Naive B cell (primary cell): ENCODE measurements around the gene ANKRD55. TPM values are rescaled to one million over a fixed set of nuclear protein-coding genes. Genes with fewer than 3 reads are reported as not detected.
A peak's percentile ranks its signal among the peaks of the same experiment; 100 is the strongest.
"Not testable (repeated sequence)": the region's sequence is repeated elsewhere in the genome, so short reads cannot be mapped to it uniquely, and the experiment has no call there.

ENCODE experiments used
- ATAC-seq, 2 donors: fragments of 150-1000 bp; cut with Tn5 transposase; 2 replicates each; pipeline ENCODE4 v1.10.0; 2021; ENCODE audit warnings: low read depth in 2 of 2, mild to moderate bottlenecking in 2 of 2, moderate library complexity in 2 of 2
- DNase-seq: peaks from one replicate; pipeline ENCODE4 v3.0.0; 2022
- H3K27ac Mint-ChIP-seq, 6 donors: one replicate each; pipeline ENCODE4 v1.8.0; 2020 to 2022; ENCODE audit warnings: mild to moderate bottlenecking in 6 of 6, mixed read lengths in 6 of 6, moderate library complexity in 5 of 6, inconsistent platforms in 2 of 6
- H3K27me3 Mint-ChIP-seq, 3 donors: one replicate each; pipeline ENCODE4 v1.8.0; 2021 to 2022; ENCODE audit warnings: mixed read lengths in 3 of 3, mild to moderate bottlenecking in 1 of 3
- H3K36me3 Mint-ChIP-seq, 2 donors: one replicate each; pipeline ENCODE4 v1.8.0; 2020 to 2022; ENCODE audit warnings: mixed read lengths in 2 of 2, inconsistent platforms in 1 of 2, mild to moderate bottlenecking in 1 of 2
- H3K4me1 Mint-ChIP-seq, 3 donors: one replicate each; pipeline ENCODE4 v1.8.0; 2020 to 2022; ENCODE audit warnings: mixed read lengths in 3 of 3, inconsistent platforms in 1 of 3, mild to moderate bottlenecking in 1 of 3, moderate library complexity in 1 of 3
- H3K4me3 Mint-ChIP-seq, 8 donors: one replicate each; pipeline ENCODE4 v1.8.0; 2020 to 2022; ENCODE audit warnings: mild to moderate bottlenecking in 8 of 8, mixed read lengths in 8 of 8, moderate library complexity in 8 of 8, inconsistent platforms in 2 of 8
- H3K9me3 Mint-ChIP-seq, 7 donors: one replicate each; pipeline ENCODE4 v1.8.0; 2020 to 2022; ENCODE audit warnings: mixed read lengths in 7 of 7, mild to moderate bottlenecking in 5 of 7, inconsistent platforms in 2 of 7, moderate library complexity in 1 of 7
- polyA plus RNA-seq, 6 donors: library from polyadenylated mRNA; unstranded; fragments of 300-500 nt; fragmentation: Illumina TruSeq; gene quantifications; one replicate each; pipeline ENCODE4 v1.2.3, GENCODE V29; 2021; ENCODE audit warnings: low read depth in 6 of 6

Gene ANKRD55
- polyA plus RNA-seq, 6 donors from 2014 or later, result 0.13 TPM; not detected in 5

GRCh38 chr5:56154732-56155484, 78.2 kb downstream of the ANKRD55 start:
- H3K9me3 Mint-ChIP-seq, result no peaks in the 10 kb centered on the region
- H3K27me3 Mint-ChIP-seq, result no peaks in the 10 kb centered on the region
- H3K4me1 Mint-ChIP-seq, result peaks cover 7 to 14% (median 13%) of the 10 kb centered on the region in 3 donors
- no peak overlapping the region for H3K27ac Mint-ChIP-seq
- no peak for DNase-seq
- H3K4me3 Mint-ChIP-seq, result no peak overlapping the region
- no peak for ATAC-seq
- no peaks in the 10 kb centered on the region for H3K36me3 Mint-ChIP-seq

- Mint-ChIP-seq H3K9me3 (no peaks in the 10 kb centered on the region), H3K4me3 (no peak overlapping the region), H3K4me1 (peaks cover 7 to 25% (median 22%) of the 10 kb centered on the region in 3 donors), H3K36me3 (no peaks in the 10 kb centered on the region), H3K27ac (peak overlapping the region in 1 of 6 donors; percentile 3), H3K27me3 (no peaks in the 10 kb centered on the region)
- ATAC-seq, result no peak
- DNase-seq, result no peak
Observed at GRCh38 chr5:56152437-56152836, 80.7 kb downstream of the ANKRD55 start.

DNA sequence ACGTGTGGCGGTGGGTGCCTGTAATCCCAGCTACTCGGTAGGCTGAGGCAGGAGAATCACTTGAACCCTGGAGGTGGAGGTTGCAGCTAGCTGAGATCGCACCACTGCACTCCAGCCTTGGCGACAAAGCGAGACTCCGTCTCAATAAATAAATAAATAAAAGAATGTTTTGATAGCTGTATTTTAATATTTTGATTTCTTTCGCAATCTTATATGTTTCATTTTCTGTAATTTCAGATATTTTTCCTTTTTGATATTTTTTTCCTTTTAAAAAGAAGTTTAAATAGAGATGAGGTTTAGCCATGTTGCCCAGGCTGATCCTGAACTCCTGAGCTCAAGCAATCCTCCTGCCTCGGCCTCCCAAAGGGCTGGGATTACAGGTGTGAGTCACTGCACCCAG, 82.4 kb downstream of the ANKRD55 start:
- not testable (repeated sequence) for ATAC-seq, H3K9me3 Mint-ChIP-seq, H3K4me3 Mint-ChIP-seq, H3K36me3 Mint-ChIP-seq, DNase-seq, H3K27ac Mint-ChIP-seq, H3K27me3 Mint-ChIP-seq
- H3K4me1 Mint-ChIP-seq, result peaks cover 0 to 12% (median 12%) of the 10 kb centered on the region in 3 donors

DNA sequence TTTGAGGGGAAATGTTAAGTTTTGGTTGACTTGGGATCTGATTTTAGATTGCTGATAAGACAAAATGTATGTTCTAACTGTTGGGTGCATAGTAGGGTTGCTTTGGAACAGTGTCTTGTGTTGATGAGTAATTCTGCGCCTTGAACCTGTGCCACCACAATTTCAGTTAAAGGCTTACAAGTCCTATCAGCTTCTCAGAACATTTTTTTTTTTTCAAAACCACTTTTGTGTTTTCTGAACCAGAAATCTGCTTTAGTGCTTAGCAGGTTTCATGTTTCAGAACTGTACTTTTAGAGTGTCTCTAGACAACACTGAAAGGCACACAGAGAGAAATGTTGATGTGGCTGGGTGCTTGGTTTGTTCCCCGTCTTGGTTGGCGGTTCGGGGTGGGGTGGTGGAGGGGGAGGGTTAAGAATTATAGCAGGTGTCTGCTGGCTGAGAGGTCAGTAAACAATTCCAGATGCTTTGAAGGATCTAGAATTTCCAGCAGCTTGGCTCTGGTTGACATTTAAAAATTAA, 84.6 kb downstream of the ANKRD55 start:
- DNase-seq, result no peak

DNA sequence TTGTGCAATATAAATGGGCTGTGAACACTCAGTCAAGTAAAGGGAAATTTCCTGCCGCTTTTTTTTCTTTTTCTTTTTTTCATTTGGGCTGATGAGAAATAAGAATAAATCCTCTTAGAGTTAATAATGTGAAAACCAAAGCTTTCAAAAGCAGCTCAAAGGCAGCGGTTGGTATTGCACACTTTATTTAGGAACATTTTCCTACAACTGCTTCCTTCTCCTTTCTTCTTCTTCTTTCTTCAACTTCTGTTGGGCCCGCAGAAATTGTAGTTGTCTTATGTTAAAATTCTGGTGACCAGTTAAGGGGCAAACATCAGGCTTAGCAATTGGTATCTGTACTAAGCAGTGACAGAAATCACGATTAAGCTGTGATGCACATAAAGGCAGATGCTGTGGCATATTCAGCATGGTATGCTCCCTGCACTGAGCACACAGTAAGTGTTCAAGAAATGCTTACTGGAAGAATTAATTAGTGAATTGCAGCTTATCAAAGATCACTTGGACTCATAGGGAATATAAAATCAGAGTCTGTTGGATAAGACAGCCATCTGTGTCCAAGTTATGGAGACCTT, 85.4 kb downstream of the ANKRD55 start:
- DNase-seq, result no peak
- Mint-ChIP-seq H3K36me3 (no peaks in the 10 kb centered on the region), H3K4me3 (no peak overlapping the region), H3K27ac (peak overlapping the region in 1 of 6 donors; percentile 62), H3K27me3 (no peaks in the 10 kb centered on the region), H3K9me3 (no peaks in the 10 kb centered on the region), H3K4me1 (peaks cover 0 to 11% (median 11%) of the 10 kb centered on the region in 3 donors)
- no peak for ATAC-seq

More for the DNA sequence above, 84.6 kb downstream of the ANKRD55 start:
- Mint-ChIP-seq H3K9me3 (no peaks in the 10 kb centered on the region), H3K4me1 (peaks cover 0 to 12% (median 11%) of the 10 kb centered on the region in 3 donors), H3K4me3 (no peak overlapping the region), H3K36me3 (no peaks in the 10 kb centered on the region), H3K27me3 (no peaks in the 10 kb centered on the region), H3K27ac (peak overlapping the region in 1 of 6 donors; percentile 62)
- ATAC-seq, result no peak

DNA sequence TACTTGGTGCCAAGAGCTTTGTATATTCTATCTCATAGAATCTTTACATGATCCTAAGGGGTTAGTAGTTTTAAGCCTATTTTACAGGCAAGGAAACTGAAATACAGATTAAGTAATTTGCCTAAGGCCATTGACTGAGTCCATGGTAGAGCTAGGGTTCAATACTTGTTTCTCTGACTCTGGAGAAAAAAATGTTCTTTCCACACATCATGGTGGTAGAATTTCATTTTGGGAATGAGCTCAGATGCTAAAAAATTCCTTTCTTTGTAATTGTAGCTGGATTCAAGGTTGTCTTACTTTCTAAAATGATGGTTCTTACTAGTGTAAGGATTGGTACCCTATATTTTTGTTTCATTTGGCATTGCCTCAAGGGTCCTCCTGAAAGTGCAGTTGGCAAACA, 86.0 kb downstream of the ANKRD55 start:
- ATAC-seq (no peak), DNase-seq (no peak)
- H3K36me3 Mint-ChIP-seq, result no peaks in the 10 kb centered on the region
- H3K27me3 Mint-ChIP-seq, result no peaks in the 10 kb centered on the region
- H3K27ac Mint-ChIP-seq, result peak overlapping the region in 1 of 6 donors; percentile 39
- H3K4me1 Mint-ChIP-seq, result peaks cover 0 to 11% (median 7%) of the 10 kb centered on the region in 3 donors
- no peak overlapping the region for H3K4me3 Mint-ChIP-seq
- H3K9me3 Mint-ChIP-seq, result no peaks in the 10 kb centered on the region

GRCh38 chr5:56146674-56147073, 86.5 kb downstream of the ANKRD55 start:
- Mint-ChIP-seq H3K4me1 (peaks cover 0 to 11% (median 7%) of the 10 kb centered on the region in 3 donors), H3K27ac (peak overlapping the region in 1 of 6 donors; percentile 39), H3K9me3 (no peaks in the 10 kb centered on the region), H3K4me3 (no peak overlapping the region), H3K36me3 (no peaks in the 10 kb centered on the region), H3K27me3 (no peaks in the 10 kb centered on the region)
- DNase-seq (no peak), ATAC-seq (no peak)

DNA sequence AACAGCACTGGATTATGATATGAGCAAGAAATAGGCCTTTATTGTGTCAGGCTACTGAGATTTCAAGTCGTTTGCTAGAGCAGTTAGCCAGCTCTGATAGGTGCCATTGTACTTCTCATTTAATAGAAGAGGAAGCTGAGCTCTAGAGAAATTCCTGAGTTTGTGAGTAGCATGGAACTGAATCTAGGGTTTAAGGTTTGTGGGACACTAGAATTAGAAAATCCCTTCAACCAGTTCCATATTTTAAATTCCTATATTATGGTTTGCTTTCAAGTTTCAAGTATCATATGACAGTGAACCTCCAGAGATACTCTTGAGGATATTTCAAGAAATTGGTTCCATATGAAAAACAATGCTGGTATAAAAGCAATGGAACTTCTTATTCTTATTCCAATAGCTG, 87.6 kb downstream of the ANKRD55 start:
- no peak overlapping the region for H3K4me3 Mint-ChIP-seq
- no peaks in the 10 kb centered on the region for H3K36me3 Mint-ChIP-seq
- H3K4me1 Mint-ChIP-seq, result peaks cover 0 to 11% (median 7%) of the 10 kb centered on the region in 3 donors
- ATAC-seq, result no peak
- no peak overlapping the region for H3K27ac Mint-ChIP-seq
- H3K27me3 Mint-ChIP-seq, result no peaks in the 10 kb centered on the region
- no peaks in the 10 kb centered on the region for H3K9me3 Mint-ChIP-seq
- no peak for DNase-seq

DNA sequence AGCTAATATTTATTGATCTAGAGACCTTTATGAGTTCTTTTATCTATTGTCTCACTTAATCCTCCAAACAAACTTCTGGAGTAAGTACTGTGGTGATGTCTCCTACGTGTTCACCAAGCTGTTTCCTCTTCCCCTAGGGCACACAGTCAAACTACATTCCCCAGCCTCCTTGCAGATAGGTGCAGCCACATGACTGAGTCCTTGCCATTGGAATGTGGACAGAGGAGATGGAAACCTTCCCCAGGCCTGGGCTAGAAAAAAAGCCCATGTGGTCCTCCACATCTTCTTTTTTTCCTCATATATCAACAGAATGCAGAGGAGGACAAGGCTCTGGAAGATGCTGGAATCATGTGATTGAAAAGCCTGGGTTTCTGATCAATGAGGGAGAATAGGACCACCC, 88.0 kb downstream of the ANKRD55 start:
- H3K27me3 Mint-ChIP-seq, result no peaks in the 10 kb centered on the region

DNA sequence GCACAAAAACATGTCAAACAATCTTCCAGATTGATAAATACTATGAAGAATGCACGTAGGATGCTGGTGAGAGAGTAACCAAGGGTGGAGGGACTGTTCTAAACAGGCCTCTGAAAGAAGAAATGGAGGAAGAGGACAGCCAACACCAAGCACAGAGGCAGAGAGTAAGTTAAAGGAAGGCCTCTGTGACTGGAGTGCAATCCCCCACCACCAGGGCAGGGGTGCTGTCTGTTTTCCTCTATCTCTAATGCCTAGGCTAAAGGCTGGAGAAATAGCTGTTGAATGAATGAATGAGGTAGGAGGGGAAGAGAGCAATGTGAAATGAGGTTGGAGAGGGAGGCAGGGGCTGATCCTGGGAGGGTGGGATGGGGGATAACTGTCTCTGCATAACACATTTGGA, 88.9 kb downstream of the ANKRD55 start:
- Mint-ChIP-seq H3K27me3 (no peaks in the 10 kb centered on the region), H3K4me3 (no peak overlapping the region), H3K36me3 (no peaks in the 10 kb centered on the region), H3K27ac (peak overlapping the region in 1 of 6 donors; percentile 3), H3K4me1 (peaks cover 0 to 11% (median 7%) of the 10 kb centered on the region in 3 donors), H3K9me3 (no peaks in the 10 kb centered on the region)
- no peak for DNase-seq
- ATAC-seq, result no peak

More for the DNA sequence above, 88.0 kb downstream of the ANKRD55 start:
- no peak for ATAC-seq
- Mint-ChIP-seq H3K9me3 (no peaks in the 10 kb centered on the region), H3K36me3 (no peaks in the 10 kb centered on the region), H3K4me3 (peak overlapping the region in 1 of 8 donors; percentile 10), H3K27ac (no peak overlapping the region), H3K4me1 (peaks cover 0 to 11% (median 7%) of the 10 kb centered on the region in 3 donors)
- no peak for DNase-seq

DNA sequence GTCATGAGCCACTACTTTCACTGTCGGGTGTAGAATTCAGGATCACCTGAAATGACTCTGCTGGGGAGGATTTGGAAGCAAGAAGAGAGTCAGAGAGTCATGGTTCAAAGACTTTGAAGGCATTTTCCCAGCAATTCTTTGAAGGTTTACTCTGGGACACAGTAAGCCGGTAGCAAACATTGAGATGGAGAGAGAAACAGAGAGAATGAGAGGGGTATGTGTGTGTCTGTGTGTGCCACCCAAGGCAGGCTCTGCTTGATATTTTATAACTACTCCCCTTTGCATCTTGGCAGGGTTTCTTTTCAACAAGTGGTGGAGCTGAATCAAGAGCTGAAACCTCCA, 89.8 kb downstream of the ANKRD55 start:
- Mint-ChIP-seq H3K27ac (no peak overlapping the region), H3K36me3 (no peaks in the 10 kb centered on the region), H3K4me3 (no peak overlapping the region), H3K27me3 (no peaks in the 10 kb centered on the region), H3K9me3 (no peaks in the 10 kb centered on the region), H3K4me1 (peaks cover 0 to 8% (median 7%) of the 10 kb centered on the region in 3 donors)
- ATAC-seq (no peak), DNase-seq (no peak)

GRCh38 chr5:56142614-56143372, 90.3 kb downstream of the ANKRD55 start:
- H3K9me3 Mint-ChIP-seq, result no peaks in the 10 kb centered on the region
- no peak for ATAC-seq
- no peak overlapping the region for H3K27ac Mint-ChIP-seq
- DNase-seq, result no peak
- peaks cover 0 to 2% (median 2%) of the 10 kb centered on the region in 3 donors for H3K4me1 Mint-ChIP-seq
- no peaks in the 10 kb centered on the region for H3K27me3 Mint-ChIP-seq
- H3K36me3 Mint-ChIP-seq, result no peaks in the 10 kb centered on the region
- H3K4me3 Mint-ChIP-seq, result no peak overlapping the region

DNA sequence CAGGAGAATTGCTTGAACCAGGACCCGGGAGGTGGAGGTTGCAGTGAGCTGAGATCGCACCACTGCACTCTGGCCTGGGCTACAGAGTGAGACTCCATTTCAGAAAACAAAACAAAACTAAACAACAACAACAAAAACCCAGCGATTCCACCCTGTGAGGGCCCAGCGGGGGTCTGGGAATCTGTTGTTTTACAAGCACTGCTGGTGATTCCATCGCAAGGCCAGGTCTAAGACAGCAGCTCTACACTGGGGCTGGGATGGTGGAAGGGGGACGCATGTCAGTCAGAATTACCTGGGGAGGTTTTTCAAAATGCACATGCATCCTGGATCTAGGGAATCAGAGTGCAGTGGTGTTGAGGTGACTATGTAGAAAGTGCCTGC, 90.9 kb downstream of the ANKRD55 start:
- H3K36me3 Mint-ChIP-seq, result no peaks in the 10 kb centered on the region
- H3K4me3 Mint-ChIP-seq, result peak overlapping the region in 1 of 8 donors; percentile 23
- no peak overlapping the region for H3K27ac Mint-ChIP-seq
- H3K4me1 Mint-ChIP-seq, result no peaks in the 10 kb centered on the region
- H3K27me3 Mint-ChIP-seq, result no peaks in the 10 kb centered on the region
- DNase-seq, result no peak
- H3K9me3 Mint-ChIP-seq, result no peaks in the 10 kb centered on the region
- no peak for ATAC-seq
